GM10847 (cell line): ENCODE data around the gene SLC25A45.
A peak's percentile ranks its signal among the peaks of the same experiment; 100 is the strongest.

ENCODE experiments used
- POLR2A ChIP-seq: IDR thresholded peaks from 2 replicates; pipeline ENCODE4 v1.6.1; 2011; ENCODE audit not compliant: insufficient read length; ENCODE audit errors: extremely low read depth

Gene SLC25A45

GRCh38 chr11:65373839-65374580 is 8.4 kb downstream of the SLC25A45 start:
- TF ChIP-seq POLR2A: no peak

GRCh38 chr11:65370659-65371049 is 11.8 kb downstream of the SLC25A45 start:
- no peak for TF ChIP-seq POLR2A

- TF ChIP-seq POLR2A: no peak
Measured at GRCh38 chr11:65366340-65366773, 16.1 kb downstream of the SLC25A45 start.

- no peak for TF ChIP-seq POLR2A
Measured at GRCh38 chr11:65363770-65364169, 18.7 kb downstream of the SLC25A45 start.

- TF ChIP-seq POLR2A: no peak
Measured at GRCh38 chr11:65362966-65363365, 19.5 kb downstream of the SLC25A45 start.

GRCh38 chr11:65362320-65362931 is 20.0 kb downstream of the SLC25A45 start:
- TF ChIP-seq POLR2A: no peak

- no peak for TF ChIP-seq POLR2A
Measured at GRCh38 chr11:65357856-65358356, 24.5 kb downstream of the SLC25A45 start.

- TF ChIP-seq POLR2A: no peak
Measured at GRCh38 chr11:65356394-65356972, 26.0 kb downstream of the SLC25A45 start.

GRCh38 chr11:65355776-65356393 is 26.6 kb downstream of the SLC25A45 start:
- TF ChIP-seq POLR2A: no peak

GRCh38 chr11:65355013-65355775 is 27.3 kb downstream of the SLC25A45 start:
- no peak for TF ChIP-seq POLR2A

GRCh38 chr11:65354265-65355012 is 28.0 kb downstream of the SLC25A45 start, which contains the start of gene TIGD3:
TIGD3 (plus strand) TSS chr11:65354751; CDS start chr11:65355809, 1,058 bp downstream.
- peak; percentile 40 for TF ChIP-seq POLR2A

- no peak for TF ChIP-seq POLR2A
Measured at GRCh38 chr11:65353900-65354264, 28.6 kb downstream of the SLC25A45 start.

GRCh38 chr11:65353376-65353775 is 29.1 kb downstream of the SLC25A45 start:
- TF ChIP-seq POLR2A: no peak

- no peak for TF ChIP-seq POLR2A
Measured at GRCh38 chr11:65352783-65353182, 29.7 kb downstream of the SLC25A45 start.
